Left kidney (tissue), 8 donors: Measurements from ENCODE around the gene OR13H1. TPM values are rescaled to one million over a fixed set of nuclear protein-coding genes. Genes with fewer than 3 reads are reported as not detected.
"Not testable (repeated sequence)": the region's sequence is repeated elsewhere in the genome, so short reads cannot be mapped to it uniquely, and the experiment has no call there.

Experiments
- DNase-seq: peaks from one replicate; pipeline ENCODE4 v3.0.0-alpha.2; 2013
- long read RNA-seq, 8 donors: transcript quantifications; one replicate each; lab custom pipeline, GENCODE V29; 2026
- polyA plus RNA-seq: library from polyadenylated mRNA; unstranded; fragments of 120-200 nt; gene quantifications from one replicate; pipeline ENCODE4 v1.2.1, GENCODE V29; 2013; ENCODE audit not compliant: insufficient read length

OR13H1 gene, protein sequence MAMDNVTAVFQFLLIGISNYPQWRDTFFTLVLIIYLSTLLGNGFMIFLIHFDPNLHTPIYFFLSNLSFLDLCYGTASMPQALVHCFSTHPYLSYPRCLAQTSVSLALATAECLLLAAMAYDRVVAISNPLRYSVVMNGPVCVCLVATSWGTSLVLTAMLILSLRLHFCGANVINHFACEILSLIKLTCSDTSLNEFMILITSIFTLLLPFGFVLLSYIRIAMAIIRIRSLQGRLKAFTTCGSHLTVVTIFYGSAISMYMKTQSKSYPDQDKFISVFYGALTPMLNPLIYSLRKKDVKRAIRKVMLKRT
- polyA plus RNA-seq = not detected
- long read RNA-seq, donor 1 = 0 reads
- long read RNA-seq, donor 2 = 0 reads
- long read RNA-seq, donor 3 = 0 reads
- long read RNA-seq, donor 4 = 0 reads
- long read RNA-seq, donor 5 = 0 reads
- long read RNA-seq, donor 6 = 0 reads
- long read RNA-seq, donor 7 = 0 reads
- long read RNA-seq, donor 8 = 0 reads

DNA sequence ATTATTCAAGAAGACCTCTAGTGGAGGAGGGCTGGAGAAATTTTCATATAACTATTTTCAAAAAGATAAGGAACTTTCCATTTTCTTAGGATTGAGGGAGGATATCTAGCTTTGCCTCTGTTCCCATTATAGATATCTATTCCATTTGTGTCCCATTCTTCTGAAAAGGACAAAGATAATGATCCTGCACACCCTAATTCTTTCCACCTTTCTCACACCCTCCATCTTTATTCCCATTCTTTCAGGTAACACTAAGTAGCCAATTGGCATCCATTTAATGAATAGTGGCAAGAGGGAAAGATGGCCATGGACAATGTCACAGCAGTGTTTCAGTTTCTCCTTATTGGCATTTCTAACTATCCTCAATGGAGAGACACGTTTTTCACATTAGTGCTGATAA is at the start of gene OR13H1:
TSS of gene OR13H1 (plus strand) at position 301 of the 400 bp plus-strand sequence. CDS start at position 301, 0 bp downstream.
- DNase-seq = no peak

DNA sequence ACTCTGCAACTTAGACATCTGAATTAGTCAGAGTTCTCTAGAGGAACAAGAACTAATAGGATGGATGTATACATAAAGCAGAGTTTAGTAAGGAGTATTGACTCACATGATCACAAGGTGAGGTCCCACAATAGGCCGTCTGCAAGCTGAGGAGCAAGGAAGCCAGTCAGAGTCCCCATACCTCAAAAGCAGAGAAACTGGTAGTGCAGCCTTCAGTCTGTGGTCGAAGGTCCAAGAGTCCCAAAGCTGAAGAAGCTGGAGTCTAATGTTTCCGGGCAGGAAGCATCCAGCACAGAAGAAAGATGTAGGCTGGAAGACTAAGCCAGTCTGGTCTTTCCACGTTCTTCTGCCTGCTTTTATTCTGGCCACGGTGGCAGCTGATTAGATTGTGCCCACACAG is 42.3 kb upstream of the OR13H1 start:
- DNase-seq = not testable (repeated sequence)

GRCh38 chrX:131513159-131513914 is 30.5 kb upstream of the OR13H1 start:
- DNase-seq = no peak

GRCh38 chrX:131521824-131522223 is 22.1 kb upstream of the OR13H1 start:
- no peak for DNase-seq

GRCh38 chrX:131544218-131544617 is 344 bp downstream of the OR13H1 start:
- no peak for DNase-seq

DNA sequence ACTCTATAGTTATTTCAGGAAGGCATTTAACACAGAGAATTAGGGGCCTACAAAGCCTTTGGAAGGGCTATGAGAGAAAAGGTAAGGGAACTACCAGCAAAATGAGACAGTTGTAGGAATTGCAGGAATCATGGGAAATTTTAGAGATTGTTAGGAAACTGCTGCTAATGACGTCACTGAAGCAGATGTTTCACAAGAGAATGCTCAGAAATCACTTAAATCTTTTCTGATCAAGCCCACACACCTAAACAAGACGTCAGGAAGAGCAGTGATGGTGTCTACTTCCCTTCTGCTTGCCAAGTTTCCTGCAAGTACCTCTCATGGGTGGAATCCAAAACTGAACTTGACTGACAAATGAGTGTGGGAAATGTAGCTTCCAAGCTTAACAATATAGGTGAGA is 5.1 kb downstream of the OR13H1 start:
- no peak for DNase-seq

DNA sequence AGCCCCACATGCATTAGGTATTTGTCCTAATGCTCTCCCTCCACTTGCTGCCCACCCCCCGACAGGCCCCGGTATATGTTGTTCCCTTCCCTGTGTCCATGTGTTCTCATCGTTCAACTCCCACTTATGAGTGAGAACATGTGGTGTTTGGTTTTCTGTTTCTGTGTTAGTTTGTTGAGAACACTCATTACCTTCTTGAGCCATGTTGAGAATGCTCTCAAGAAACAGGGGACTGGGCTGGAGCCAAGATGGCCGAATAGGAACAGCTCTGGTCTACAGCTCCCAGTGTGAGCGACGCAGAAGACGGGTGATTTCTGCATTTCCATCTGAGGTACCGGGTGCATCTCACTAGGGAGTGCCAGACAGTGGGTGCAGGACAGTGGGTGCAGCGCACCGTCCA is 8.6 kb downstream of the OR13H1 start:
- not testable (repeated sequence) for DNase-seq

GRCh38 chrX:131558562-131558961 is 14.7 kb downstream of the OR13H1 start:
- DNase-seq = no peak

DNA sequence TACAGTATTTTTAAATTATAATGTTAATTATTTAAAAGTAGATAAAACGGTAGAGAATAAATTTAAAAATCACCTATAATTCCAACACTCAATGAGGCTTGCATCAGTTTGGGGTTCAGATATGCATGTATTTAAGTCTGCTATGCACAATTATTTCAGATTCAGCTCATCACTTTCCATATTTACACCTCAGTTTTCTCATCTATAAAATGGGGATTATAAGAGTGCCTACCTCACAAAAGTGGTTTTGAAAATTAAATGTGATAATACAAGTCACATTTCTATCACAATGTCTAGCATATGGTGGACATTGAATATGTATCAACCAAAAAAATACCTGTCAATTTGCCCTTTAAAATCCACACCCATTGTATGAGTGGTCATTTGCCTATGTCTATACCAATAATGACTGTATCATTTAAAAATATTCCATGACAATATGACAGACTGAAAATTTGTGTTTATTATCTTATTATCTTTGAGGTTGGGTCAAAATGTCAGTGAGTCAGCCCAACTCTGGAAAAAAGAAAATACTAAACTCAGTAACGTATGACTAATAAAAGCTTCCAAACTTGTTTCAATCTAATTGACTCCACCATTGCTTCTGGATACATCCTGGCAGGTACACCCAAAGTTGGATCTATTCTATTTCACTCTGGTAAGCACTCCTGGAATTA is 20.8 kb downstream of the OR13H1 start:
- DNase-seq = no peak

- no peak for DNase-seq
Measured at GRCh38 chrX:131565909-131566308, 22.0 kb downstream of the OR13H1 start.

- no peak for DNase-seq
Measured at GRCh38 chrX:131571348-131571747, 27.5 kb downstream of the OR13H1 start.

GRCh38 chrX:131572372-131573014 is 28.6 kb downstream of the OR13H1 start:
- DNase-seq = no peak

- DNase-seq = no peak
Measured at GRCh38 chrX:131577413-131577812, 33.5 kb downstream of the OR13H1 start.

DNA sequence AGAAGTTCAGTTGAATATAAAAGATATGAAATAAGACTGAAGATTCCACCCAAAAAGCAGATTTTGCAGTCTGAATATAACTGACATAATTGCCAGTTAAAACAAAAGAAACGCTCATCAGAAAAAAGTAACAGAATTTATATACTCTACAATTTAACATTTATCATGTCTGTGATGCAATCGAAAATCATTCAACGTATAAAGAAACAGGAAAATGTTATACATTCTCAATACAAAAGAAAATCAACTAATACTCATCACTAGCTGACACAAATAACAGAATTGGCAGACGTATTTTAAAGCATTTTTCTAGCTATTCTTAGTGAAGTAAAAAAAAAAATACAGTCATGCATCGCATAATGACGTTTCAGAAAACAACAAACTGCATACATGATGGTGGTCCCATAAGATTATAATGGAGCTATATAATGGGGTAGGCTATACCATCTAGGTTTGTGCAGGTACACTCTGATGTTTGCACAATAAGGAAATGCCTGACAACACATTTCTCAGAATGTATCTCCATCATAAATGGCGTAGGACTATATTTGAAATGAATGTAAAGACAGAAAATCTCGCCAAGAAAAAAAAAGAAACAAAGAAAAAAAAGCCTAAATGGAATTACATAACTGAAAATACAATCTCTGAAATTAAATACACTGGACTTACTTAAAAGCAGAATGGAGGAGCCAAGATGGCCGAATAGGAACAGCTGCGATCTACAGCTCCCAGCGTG is 34.3 kb downstream of the OR13H1 start:
- no peak for DNase-seq

DNA sequence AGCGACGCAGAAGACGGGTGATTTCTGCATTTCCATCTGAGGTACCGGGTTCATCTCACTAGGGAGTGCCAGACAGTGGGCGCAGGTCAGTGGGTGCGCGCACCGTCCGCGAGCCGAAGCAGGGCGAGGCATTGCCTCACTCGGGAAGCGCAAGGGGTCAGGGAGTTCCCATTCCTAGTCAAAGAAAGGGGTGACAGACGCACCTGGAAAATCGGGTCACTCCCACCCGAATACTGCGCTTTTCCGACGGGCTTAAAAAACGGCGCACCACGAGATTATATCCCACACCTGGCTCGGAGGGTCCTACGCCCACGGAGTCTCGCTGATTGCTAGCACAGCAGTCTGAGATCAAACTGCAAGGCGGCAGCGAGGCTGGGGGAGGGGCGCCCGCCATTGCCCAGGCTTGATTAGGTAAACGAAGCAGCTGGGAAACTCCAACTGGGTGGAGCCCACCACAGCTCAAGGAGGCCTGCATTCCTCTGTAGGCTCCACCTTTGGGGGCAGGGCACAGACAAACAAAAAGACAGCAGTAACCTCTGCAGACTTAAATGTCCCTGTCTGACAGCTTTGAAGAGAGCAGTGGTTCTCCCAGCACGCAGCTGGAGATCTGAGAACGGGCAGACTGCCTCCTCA is 35.0 kb downstream of the OR13H1 start:
- not testable (repeated sequence) for DNase-seq

GRCh38 chrX:131588995-131589394 is 45.1 kb downstream of the OR13H1 start:
- peak; percentile 4 for DNase-seq
